GM13976 (cell line): ENCODE measurements around the gene MCM9.
A peak's percentile ranks its signal among the peaks of the same experiment; 100 is the strongest.

Experiments used
- DNase-seq: peaks from one replicate; pipeline ENCODE4 v3.0.0; 2012; ENCODE audit warnings: low spot score
- CTCF ChIP-seq: IDR thresholded peaks from 2 replicates; pipeline ENCODE4 v1.5.1; 2012; ENCODE audit warnings: borderline replicate concordance, mild to moderate bottlenecking; ENCODE audit not compliant: insufficient read depth; ENCODE audit errors: extremely low read depth, missing control alignments, control extremely low read depth
- in situ Hi-C: fragments of 300-500 bp; cut with MboI; formaldehyde crosslinking; loops from one replicate; pipeline ENCODE4 v1.12.0; 2022; ENCODE audit warnings: low sequenced_read_pairs, mixed read lengths, inconsistent platforms; ENCODE audit not compliant: unreplicated experiment

The MCM9 gene

GRCh38 chr6:118784641-118785164 is 150.3 kb downstream of the MCM9 start:
- DNase-seq, result no peak
- in situ Hi-C loops, result loop anchor here (25.0 kb wide), 2 partner anchors 222 to 328 kb away; no protein-coding TSS in a partner anchor
- no peak for TF ChIP-seq CTCF

- DNase-seq, result no peak
- in situ Hi-C loops, result loop anchor here (25.0 kb wide), 2 partner anchors 222 to 328 kb away; no protein-coding TSS in a partner anchor
- no peak for TF ChIP-seq CTCF
Observed at GRCh38 chr6:118783931-118784550, 150.9 kb downstream of the MCM9 start.

- no peak for TF ChIP-seq CTCF
- no peak for DNase-seq
- in situ Hi-C loops, result loop anchor here (25.0 kb wide), 2 partner anchors 220 to 330 kb away; no protein-coding TSS in a partner anchor
Observed at GRCh38 chr6:118782651-118783050, 152.3 kb downstream of the MCM9 start.

- TF ChIP-seq CTCF, result no peak
- DNase-seq, result no peak
- in situ Hi-C loops, result loop anchor here (25.0 kb wide), 2 partner anchors 220 to 330 kb away; no protein-coding TSS in a partner anchor
Observed at GRCh38 chr6:118781897-118782296, 153.1 kb downstream of the MCM9 start.

- no peak for TF ChIP-seq CTCF
- in situ Hi-C loops, result loop anchor here (25.0 kb wide), 2 partner anchors 218 to 332 kb away; no protein-coding TSS in a partner anchor
- DNase-seq, result no peak
Observed at GRCh38 chr6:118780668-118781067, 154.3 kb downstream of the MCM9 start.

GRCh38 chr6:118776607-118777549 is 158.1 kb downstream of the MCM9 start:
- in situ Hi-C loops, result loop anchor here (25.0 kb wide), 2 partner anchors 215 to 335 kb away; no protein-coding TSS in a partner anchor
- peak; percentile 70 for DNase-seq
- TF ChIP-seq CTCF, result peak; percentile 58
